ENCODE results near the gene HSPA8. TPM values are rescaled to one million over a fixed set of nuclear protein-coding genes. Genes with fewer than 3 reads are reported as not detected.
A peak's percentile ranks its signal among the peaks of the same experiment; 100 is the strongest.

HSPA8 gene
- total RNA-seq, 1 experiment from 2014 or later = 3,375 TPM

DNA sequence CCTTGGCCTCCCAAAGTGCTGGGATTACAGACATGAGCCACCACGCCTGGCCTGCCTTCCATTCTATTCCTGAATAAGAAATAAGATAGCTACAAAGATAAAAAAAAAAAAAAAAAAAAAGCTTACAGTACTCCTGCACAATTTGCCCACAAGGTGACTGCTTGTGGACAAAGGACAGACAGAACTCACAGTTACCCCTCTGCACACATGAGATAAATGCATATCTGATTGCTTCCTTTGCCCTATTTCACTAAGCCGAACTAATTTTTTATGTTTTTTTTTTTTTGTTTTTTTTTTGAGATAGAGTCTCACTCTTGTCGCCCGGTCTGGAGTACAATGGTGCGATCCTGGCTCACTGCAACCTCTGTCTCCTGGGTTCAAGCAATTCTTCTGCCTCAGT is 23.6 kb upstream of the HSPA8 start:
- Histone ChIP-seq H3K36me3 (replicated peaks; ENCODE audit: control insufficient read depth, insufficient read depth, low read length) (peaks cover 4% of the 10 kb centered on the region), H3K4me3 (ENCODE audit: insufficient read depth, low read depth, low read length) (no peak overlapping the region), H3K27me3 (ENCODE audit: control insufficient read depth, insufficient read depth, low read length) (no peaks in the 10 kb centered on the region)
- no peak for DNase-seq

DNA sequence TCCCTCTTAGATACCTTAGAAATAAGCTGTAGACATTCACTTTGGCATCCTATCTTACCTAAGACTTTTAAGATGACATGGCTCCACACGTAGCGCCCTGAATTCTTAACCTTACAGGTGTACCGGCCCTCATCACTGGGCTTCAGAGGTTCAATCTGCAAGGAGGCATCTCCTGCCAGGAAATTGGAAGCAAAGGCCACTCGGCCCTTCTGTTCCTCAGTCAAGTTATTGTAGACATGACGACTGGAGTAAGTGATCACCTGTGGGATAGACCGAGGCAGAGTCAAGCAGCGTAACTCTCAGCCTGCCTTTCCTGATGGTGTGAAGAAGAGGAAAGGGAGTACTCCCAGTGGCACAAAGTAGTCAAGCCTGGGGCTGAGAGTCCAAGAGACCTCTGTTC is 22.5 kb upstream of the HSPA8 start:
- peaks cover 4% of the 10 kb centered on the region for H3K36me3 ChIP-seq (replicated peaks; ENCODE audit: control insufficient read depth, insufficient read depth, low read length)
- no peaks in the 10 kb centered on the region for H3K27me3 ChIP-seq (ENCODE audit: control insufficient read depth, insufficient read depth, low read length)
- no peak overlapping the region for H3K4me3 ChIP-seq (ENCODE audit: insufficient read depth, low read depth, low read length)
- DNase-seq = no peak

DNA sequence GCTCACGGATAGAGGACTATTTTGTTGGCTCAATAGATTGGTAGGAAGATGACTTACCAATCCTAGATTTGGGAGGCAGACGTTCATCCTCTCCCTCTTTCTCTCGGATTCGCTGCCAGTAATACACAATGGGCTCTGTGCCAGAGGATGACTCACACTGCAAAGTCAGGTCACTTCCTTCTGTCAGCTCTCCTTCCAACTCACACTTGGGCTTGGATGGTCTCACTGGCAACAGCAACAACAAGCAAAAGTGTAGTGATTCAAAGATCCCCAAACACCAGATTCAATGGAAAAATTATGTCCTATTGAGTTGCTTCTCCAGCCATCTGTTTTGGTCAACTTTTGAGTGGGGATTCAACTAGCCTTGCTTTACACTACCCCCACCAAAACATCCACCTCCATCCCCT is 21.7 kb upstream of the HSPA8 start:
- Histone ChIP-seq H3K4me3 (ENCODE audit: insufficient read depth, low read depth, low read length) (no peak overlapping the region), H3K27me3 (ENCODE audit: control insufficient read depth, insufficient read depth, low read length) (no peaks in the 10 kb centered on the region), H3K36me3 (replicated peaks; ENCODE audit: control insufficient read depth, insufficient read depth, low read length) (peaks cover 4% of the 10 kb centered on the region)
- DNase-seq = no peak

DNA sequence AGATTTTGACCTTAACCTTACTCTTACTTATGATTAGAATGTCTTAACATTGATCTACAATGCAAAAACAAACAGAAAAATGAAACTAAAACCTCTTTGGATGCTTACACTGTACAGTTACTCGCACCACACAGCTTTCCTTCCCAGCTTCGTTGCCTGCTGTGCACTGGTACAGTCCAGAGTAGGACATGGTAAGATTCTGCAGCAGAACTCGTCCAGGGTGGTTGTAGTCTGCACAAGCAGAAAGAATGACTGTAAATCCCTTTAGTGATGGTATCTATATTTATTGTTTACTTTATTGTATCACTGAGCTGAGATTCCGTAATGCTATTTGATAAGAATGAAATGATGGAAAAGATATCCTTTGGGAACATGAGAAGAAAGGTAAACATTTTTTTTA is 21.0 kb upstream of the HSPA8 start:
- Histone ChIP-seq H3K36me3 (replicated peaks; ENCODE audit: control insufficient read depth, insufficient read depth, low read length) (peaks cover 4% of the 10 kb centered on the region), H3K27me3 (ENCODE audit: control insufficient read depth, insufficient read depth, low read length) (no peaks in the 10 kb centered on the region), H3K4me3 (ENCODE audit: insufficient read depth, low read depth, low read length) (no peak overlapping the region)
- no peak for DNase-seq

DNA sequence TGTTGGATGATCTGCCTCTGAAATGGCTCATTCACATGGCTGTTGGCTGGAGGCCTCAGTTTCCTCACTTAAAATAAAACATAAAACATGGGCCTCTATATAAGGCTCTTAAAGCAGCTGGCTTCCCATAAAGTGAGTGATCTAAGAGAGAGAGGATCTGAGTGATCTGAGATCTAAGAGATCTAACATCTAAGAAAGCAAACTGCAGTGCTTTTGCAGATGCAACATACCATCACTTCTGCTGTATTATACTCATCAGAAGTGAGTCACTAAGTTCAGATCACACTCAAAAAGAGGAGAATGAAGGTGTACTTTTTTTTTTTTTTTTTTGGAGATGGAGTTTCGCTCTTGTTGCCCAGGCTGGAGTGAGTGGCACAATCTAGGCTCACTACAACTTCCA is 18.1 kb upstream of the HSPA8 start:
- Histone ChIP-seq H3K4me3 (ENCODE audit: insufficient read depth, low read depth, low read length) (no peak overlapping the region), H3K36me3 (replicated peaks; ENCODE audit: control insufficient read depth, insufficient read depth, low read length) (peaks cover 4% of the 10 kb centered on the region), H3K27me3 (ENCODE audit: control insufficient read depth, insufficient read depth, low read length) (no peaks in the 10 kb centered on the region)
- no peak for DNase-seq

DNA sequence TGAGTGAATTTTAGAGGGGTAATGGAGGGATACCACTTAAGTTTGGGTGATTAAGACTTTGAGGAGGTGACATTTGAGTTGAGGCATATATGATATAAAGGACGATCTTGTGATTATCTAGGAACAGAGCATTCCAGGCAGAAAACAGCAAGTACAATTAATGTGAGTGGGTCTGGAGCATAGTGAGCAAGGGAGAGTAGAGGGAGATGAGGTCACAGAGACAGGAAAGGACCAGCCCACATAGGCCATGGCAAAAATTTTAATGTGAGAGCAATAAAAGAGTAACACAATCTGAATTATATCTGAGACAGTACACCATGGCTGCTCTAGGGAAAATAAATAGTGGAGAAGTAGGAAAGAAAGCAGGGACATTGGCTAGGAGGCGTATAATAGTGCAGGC is 14.5 kb upstream of the HSPA8 start:
- Histone ChIP-seq H3K36me3 (replicated peaks; ENCODE audit: control insufficient read depth, insufficient read depth, low read length) (peaks cover 3% of the 10 kb centered on the region), H3K27me3 (ENCODE audit: control insufficient read depth, insufficient read depth, low read length) (no peaks in the 10 kb centered on the region), H3K4me3 (ENCODE audit: insufficient read depth, low read depth, low read length) (no peak overlapping the region)
- no peak for DNase-seq

DNA sequence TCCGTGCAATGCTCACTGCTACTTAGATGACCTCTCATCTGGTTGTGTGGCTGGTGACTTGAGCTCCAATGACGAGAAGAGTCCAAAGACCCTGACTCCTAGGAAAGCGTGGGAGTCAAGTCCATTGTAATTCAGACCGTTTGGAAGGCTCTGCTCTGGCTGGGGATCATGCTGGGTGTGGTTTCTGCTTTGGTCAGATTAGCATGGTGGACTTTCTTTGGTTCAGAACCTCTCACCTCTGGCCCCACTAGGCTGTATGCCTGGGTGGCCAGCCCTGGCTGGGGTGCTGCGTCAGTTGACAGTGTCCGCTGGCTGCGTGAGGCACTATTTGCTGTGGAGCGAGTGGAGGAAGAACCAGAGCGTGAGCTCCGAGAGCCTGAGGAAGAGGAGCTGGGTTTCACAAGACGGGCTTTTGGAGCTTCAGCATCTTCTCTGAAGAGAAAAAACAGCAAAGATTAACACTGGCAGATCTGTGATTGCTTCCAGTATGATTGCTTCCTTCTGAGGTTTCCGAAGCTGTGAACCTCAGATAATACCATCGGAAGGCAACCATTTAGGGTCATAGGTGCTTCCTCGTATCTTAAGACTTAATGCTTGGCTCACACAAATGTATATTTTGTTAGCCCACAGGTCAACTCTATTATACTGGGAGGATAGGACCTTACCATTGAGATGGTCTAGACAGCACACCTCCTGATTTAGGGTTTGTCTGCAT is 11.6 kb upstream of the HSPA8 start:
- no peak for DNase-seq
- Histone ChIP-seq H3K27me3 (ENCODE audit: control insufficient read depth, insufficient read depth, low read length) (no peaks in the 10 kb centered on the region), H3K4me3 (ENCODE audit: insufficient read depth, low read depth, low read length) (no peak overlapping the region), H3K36me3 (replicated peaks; ENCODE audit: control insufficient read depth, insufficient read depth, low read length) (peaks cover 3% of the 10 kb centered on the region)

DNA sequence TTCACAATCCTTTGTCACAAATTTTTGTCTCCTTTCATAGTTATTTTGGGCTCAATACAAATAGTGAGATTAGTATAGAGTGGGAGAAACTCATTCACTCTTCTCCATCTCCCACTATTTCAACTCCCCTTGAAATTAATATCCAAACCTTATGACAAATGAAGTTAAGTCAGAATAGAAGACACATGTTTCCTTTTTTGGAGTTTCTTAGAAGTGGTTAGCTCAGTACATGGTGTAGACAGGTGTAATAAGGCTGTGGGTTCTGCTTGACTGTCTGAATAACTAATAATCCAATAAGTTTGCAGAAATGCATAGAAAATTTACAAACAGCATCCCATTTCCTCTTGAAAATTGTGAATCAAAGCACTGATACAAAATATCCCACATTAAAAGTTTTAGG is 10.8 kb upstream of the HSPA8 start:
- H3K36me3 ChIP-seq (replicated peaks; ENCODE audit: control insufficient read depth, insufficient read depth, low read length) = peaks cover 3% of the 10 kb centered on the region

DNA sequence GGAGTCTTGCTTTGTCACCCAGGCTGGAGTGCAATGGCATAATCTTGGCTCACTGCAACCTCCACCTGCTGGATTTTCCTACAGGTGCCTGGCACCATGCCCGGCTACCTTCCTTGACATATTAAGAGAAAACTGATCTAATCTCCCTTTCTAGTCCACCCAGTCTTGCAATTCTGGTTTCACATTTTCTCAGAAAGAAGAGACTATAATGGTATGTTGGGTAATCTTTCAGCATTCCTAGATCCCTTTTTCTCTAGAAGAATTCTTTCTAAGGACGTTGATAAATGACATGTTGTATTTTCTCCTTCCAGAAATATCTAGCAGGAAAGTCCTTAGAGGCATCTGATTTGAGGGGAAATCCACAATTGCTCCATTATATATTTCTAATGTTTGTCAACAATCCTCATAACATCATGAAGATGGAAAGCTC is 10.4 kb upstream of the HSPA8 start:
- H3K27me3 ChIP-seq (ENCODE audit: control insufficient read depth, insufficient read depth, low read length) = no peaks in the 10 kb centered on the region
- H3K4me3 ChIP-seq (ENCODE audit: insufficient read depth, low read depth, low read length) = no peak overlapping the region
- H3K36me3 ChIP-seq (replicated peaks; ENCODE audit: control insufficient read depth, insufficient read depth, low read length) = peaks cover 3% of the 10 kb centered on the region
- DNase-seq = no peak

More for the DNA sequence above, 10.8 kb upstream of the HSPA8 start:
- no peak overlapping the region for H3K4me3 ChIP-seq (ENCODE audit: insufficient read depth, low read depth, low read length)
- no peak for DNase-seq
- no peaks in the 10 kb centered on the region for H3K27me3 ChIP-seq (ENCODE audit: control insufficient read depth, insufficient read depth, low read length)

DNA sequence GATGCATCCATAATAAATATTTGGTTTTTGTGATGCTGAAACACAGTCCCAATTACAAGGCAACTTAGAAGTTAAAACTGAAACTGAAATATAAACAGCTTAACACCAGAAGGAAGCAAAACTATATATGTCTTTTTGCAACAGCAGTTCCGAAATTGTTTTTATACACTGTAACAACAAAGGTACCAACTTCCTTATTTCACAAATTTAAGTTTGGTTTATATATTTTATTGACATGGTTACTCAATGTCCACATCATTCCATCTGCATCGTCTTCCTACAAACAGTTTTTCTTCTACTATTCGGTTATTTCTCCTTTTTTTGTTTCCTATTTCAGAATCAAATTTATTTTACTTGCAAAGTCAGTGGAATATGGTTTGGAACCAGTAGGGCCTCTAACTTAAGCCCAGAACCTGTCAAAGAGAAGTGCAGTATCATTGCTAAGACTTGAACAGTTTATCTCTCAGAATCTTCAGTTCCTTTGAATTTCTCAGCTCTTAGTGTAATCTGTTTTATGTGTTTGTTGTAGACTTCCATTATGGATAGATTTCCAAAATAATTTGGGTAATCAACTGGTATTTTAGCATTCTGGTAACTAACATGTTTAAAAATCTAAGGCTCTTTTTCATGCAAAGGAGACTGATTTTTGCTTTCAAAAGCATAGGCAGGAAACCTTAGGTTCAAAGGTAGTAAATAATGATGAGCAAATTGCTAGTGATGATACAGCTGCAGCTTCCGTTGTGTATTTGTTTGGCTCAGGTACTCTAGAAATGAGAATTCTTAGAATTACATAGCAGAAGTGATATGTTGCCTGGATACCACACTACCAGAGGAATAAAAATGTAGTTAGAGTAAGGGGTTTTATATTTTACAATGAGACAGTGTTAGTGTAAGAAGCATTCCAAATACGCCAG is 8.2 kb upstream of the HSPA8 start:
- Histone ChIP-seq H3K4me3 (ENCODE audit: insufficient read depth, low read depth, low read length) (no peak overlapping the region), H3K27me3 (ENCODE audit: control insufficient read depth, insufficient read depth, low read length) (no peaks in the 10 kb centered on the region), H3K36me3 (replicated peaks; ENCODE audit: control insufficient read depth, insufficient read depth, low read length) (peaks cover 3% of the 10 kb centered on the region)
- no peak for DNase-seq

DNA sequence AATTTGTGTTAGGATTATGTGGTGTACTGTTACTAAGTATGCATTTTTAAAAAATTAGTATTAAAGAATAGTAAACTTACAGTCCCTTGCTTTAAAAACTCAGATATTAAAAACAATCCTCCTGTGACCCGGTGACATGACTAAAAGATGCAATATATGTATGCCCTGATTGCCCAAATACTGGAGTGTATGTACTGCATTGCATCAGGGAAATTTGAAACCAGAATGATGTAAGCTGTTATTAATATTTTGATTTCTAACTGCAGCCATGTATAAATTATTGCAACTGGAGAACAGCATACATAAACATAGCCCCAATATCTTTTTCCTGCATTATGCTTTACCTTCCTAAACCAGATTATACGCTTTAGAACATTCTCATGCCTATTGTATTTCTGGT is 3.7 kb upstream of the HSPA8 start:
- no peaks in the 10 kb centered on the region for H3K27me3 ChIP-seq (ENCODE audit: control insufficient read depth, insufficient read depth, low read length)
- H3K36me3 ChIP-seq (replicated peaks; ENCODE audit: control insufficient read depth, insufficient read depth, low read length) = peaks cover 4% of the 10 kb centered on the region
- DNase-seq = no peak
- no peak overlapping the region for H3K4me3 ChIP-seq (ENCODE audit: insufficient read depth, low read depth, low read length)

DNA sequence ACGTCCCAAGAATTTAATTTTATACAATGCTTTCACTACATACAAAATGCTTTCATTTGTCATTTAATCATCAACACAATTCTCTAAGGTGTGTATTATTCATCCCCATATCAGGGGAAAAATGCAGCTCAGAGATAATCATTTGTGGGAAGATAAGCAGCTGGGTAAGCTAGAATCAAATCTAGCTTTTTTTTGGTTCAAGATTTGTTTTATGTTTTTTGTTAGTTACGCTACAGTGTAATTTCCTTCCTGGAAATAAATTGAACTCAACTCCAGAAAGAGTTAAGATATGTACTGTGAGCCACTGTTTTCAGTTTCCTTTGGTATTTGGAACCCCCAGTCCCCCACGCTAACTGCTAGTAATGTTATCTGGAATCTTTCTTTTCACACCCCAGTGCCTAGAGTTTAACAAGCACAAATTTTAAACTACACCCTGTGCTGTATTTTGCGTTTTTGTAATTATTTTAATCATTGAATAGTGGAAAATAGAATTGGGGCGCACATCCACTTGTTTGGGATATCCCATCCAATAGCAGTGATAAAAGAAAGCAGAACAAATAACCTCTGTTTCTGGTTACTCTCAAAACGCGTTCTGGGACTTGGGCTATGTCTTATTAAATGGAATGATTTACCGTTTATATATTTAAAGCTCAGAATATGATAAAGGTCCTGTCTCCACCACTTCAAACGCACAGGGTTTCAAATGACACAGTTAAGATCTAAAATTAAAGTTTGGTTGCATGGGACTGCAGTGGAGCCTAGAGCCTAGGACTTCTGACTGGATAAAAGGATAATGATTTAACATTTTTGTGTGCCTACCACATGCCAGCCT is 2.1 kb upstream of the HSPA8 start:
- Histone ChIP-seq H3K4me3 (ENCODE audit: insufficient read depth, low read depth, low read length) (no peak overlapping the region; the same call in 1 of the 2 replicates), H3K36me3 (replicated peaks; ENCODE audit: control insufficient read depth, insufficient read depth, low read length) (peaks cover 20% of the 10 kb centered on the region), H3K27me3 (ENCODE audit: control insufficient read depth, insufficient read depth, low read length) (no peaks in the 10 kb centered on the region)
- no peak for DNase-seq

DNA sequence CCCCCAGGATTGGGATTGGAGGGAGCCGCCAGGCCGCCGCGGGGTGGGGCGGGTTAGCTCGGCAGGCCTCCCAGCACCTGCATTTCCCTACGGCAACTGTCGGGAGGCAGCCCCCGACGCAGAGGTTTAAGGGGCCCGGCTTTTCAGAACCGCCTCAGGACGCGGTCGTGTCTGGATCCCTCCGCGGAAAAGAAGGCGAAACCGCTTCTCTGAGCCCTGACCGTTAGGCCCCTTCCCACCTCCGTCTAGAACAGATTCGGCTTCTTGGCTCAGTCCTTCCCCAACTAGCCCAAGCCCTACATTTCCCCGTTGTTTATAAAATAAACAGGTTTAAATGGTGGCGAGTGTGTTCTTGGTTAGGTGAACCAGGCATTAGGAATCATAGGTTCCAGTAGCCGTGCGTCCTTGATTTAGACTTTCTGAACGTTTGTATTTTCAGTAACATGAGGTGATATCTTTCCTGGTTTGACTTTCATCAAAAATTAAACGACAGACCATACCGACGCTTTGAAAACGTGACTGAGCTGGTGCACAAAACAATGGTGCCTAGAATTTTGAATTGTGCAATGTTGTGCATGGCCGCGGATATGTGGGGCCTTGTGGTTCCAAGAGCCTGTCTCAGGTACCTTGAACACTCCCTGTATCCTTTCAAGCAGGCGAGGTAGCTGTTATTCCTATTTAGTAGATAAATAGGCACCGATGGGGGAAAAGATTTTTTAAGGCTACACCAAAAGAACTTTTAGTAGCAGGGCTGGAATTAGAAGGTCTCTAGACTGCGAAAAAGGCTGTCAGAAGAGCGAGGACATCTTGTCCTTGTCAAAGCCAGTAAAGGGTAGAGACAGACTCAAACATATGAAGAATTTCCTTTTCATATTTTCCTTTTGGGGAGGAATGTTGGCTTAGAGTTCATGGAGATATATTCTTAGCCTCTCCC is 1.2 kb upstream of the HSPA8 start:
- Histone ChIP-seq H3K36me3 (replicated peaks; ENCODE audit: control insufficient read depth, insufficient read depth, low read length) (peaks cover 29% of the 10 kb centered on the region), H3K4me3 (ENCODE audit: insufficient read depth, low read depth, low read length) (peak overlapping the region; percentile 98), H3K27me3 (ENCODE audit: control insufficient read depth, insufficient read depth, low read length) (no peaks in the 10 kb centered on the region)
- DNase-seq = no peak

Data from H7 (cell line).